Endometrial microvascular endothelial cells (primary cell): ENCODE results near the gene MYH7B. TPM values are rescaled to one million over a fixed set of nuclear protein-coding genes. Genes with fewer than 3 reads are reported as not detected.

Source experiments
- in situ Hi-C: cut with HindIII; loops from 2 replicates; pipeline ENCODE4 v1.10.0; 2017; ENCODE audit warnings: low sequenced_read_pairs, low pct_unique_long_range_greater_than_20kb; ENCODE audit errors: inconsistent ontology term
- total RNA-seq: library from RNA; depleted of rRNA; stranded (reverse); fragments of >200 nt; gene quantifications from one replicate; pipeline ENCODE4 v1.2.3, GENCODE V29; 2015; ENCODE audit errors: inconsistent ontology term

The MYH7B gene
- total RNA-seq, 1 donor from 2014 or later: not detected

DNA sequence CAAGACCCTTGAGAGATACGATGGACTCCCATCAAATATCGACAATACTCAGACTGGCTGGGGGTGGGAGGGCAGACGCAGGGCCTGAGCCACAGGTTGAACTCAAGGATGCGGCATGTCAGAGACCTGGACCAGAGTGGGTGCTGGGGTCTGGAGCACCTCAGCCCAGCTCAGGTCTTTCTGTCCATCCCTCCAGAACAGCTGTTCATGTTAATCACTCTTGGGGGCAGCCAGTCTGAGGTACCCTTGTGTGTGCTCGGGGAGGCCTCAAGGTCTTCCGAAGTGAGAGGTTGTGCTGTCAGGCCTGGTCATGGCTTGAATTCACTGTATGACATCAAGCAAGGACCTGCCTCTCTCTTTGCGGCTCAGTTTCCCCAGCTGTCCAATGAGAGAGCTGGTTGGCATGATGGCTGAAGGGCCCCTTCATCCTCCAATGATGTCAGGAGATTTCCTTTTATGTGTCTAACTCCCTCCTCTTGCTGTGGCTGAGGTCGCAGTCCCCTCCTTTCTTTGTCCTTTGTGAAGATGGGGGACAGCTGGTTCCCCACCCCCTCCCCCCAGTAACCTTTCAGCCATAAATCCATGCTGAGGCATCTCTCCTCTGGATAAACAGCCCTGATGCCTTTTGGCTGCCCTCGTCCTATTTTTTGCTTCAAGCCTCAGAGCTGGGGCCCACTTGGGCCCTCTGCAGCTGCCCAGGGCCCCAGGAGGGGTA lies 15.3 kb downstream of the MYH7B start:
- in situ Hi-C loops: no loop called here

- in situ Hi-C loops: no loop called here
Observed at GRCh38 chr20:34971561-34972235, 16.0 kb downstream of the MYH7B start.

- in situ Hi-C loops: no loop called here
Observed at GRCh38 chr20:34974246-34974645, 18.6 kb downstream of the MYH7B start.

DNA sequence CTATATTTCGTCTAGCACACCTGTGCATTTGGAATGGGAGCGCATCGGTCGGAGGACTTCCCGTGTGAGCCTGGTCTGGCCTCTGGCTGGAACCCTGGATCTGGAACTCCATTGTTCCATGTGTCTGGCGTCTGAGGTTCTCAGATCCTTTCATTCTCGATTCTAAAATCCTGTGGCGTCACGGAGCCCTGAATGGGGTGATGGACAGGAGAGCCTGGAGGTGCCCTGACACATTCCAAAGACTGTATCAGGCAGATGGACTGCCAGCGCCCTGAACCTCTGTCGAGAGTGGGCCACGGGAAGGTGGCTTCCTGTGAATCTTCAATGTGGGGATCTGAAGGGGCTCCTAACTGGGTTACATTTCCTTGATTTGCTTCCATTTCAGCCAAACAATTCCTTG lies 20.6 kb downstream of the MYH7B start:
- in situ Hi-C loops: no loop called here

- in situ Hi-C loops: no loop called here
Observed at GRCh38 chr20:34977365-34978091, 21.9 kb downstream of the MYH7B start.

DNA sequence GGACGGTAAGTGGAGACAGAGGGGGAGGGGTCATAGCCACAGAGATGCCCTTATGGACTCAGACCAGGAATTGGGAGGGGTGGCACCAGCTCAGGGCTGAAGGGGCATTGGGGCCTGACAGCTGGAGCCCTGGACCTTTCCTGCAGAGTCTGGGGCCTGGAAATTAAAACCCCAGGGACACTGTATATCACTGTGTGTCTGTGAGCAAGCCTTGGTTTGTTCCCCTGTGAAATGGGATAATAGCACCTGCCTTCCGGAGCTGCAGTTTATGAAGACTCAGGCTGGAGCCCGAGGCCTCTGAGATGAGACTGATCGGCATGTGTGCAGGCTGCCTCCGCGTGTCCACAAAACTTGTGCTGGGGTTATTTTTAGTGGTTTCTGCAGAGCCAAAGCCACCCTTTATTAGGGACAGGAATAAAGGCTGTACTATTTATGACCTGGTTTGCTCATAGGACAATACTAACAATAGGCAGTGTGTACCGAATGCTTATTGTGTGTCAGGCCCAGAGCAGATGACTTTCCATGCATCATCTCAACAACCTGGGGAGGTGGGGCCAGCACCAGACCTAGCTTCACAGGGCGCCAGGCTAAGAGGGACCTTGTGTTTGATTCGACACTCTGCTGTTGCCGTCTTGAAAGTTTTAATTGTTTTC lies 22.6 kb downstream of the MYH7B start:
- in situ Hi-C loops: no loop called here

- in situ Hi-C loops: no loop called here
Observed at GRCh38 chr20:34979366-34980153, 23.9 kb downstream of the MYH7B start.

GRCh38 chr20:34980543-34981233 lies 25.0 kb downstream of the MYH7B start:
- in situ Hi-C loops: no loop called here

DNA sequence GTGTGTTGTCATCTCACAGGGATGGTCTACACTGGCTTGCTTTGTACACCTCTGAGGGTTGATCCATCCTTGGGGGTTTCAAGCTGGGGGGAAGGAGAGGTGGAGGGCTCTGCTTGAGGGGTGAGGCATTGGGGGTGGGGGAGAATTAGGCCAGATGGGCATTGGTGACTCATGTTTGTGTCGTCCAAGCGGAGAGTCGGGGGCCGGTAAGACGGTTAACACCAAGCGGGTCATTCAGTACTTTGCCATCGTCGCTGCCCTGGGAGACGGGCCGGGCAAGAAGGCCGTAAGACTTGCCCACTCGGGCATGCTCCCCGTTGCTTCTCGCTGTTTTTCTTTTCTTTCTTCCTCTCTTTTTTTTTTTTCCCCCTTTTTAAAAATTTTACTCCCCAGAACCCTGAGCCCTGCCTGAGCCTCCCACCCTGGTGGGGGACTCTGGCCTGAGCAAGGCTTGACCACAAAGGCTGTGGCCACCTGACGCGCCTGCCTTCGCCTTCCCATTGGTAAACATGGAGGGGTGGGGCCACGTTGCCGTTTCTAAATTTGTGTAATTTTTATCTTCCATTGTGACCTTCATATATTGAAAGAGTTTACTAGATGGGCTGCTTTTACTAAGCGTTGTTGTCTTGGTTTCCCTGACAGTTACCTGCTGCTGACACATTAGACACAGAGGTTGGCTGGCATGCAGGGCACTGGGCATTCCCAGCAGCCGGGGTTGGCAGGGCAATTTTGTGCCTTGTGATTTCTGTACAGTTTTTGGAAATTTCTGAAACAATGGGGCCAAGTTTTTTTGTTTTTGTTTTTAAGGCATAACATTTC lies 26.8 kb downstream of the MYH7B start:
- in situ Hi-C loops: no loop called here

GRCh38 chr20:34983089-34983820 lies 27.6 kb downstream of the MYH7B start:
- in situ Hi-C loops: no loop called here

GRCh38 chr20:34983995-34984735 lies 28.5 kb downstream of the MYH7B start:
- in situ Hi-C loops: no loop called here

GRCh38 chr20:34984756-34985261 lies 29.1 kb downstream of the MYH7B start:
- in situ Hi-C loops: no loop called here

GRCh38 chr20:34985461-34986310 lies 30.0 kb downstream of the MYH7B start:
- in situ Hi-C loops: no loop called here

DNA sequence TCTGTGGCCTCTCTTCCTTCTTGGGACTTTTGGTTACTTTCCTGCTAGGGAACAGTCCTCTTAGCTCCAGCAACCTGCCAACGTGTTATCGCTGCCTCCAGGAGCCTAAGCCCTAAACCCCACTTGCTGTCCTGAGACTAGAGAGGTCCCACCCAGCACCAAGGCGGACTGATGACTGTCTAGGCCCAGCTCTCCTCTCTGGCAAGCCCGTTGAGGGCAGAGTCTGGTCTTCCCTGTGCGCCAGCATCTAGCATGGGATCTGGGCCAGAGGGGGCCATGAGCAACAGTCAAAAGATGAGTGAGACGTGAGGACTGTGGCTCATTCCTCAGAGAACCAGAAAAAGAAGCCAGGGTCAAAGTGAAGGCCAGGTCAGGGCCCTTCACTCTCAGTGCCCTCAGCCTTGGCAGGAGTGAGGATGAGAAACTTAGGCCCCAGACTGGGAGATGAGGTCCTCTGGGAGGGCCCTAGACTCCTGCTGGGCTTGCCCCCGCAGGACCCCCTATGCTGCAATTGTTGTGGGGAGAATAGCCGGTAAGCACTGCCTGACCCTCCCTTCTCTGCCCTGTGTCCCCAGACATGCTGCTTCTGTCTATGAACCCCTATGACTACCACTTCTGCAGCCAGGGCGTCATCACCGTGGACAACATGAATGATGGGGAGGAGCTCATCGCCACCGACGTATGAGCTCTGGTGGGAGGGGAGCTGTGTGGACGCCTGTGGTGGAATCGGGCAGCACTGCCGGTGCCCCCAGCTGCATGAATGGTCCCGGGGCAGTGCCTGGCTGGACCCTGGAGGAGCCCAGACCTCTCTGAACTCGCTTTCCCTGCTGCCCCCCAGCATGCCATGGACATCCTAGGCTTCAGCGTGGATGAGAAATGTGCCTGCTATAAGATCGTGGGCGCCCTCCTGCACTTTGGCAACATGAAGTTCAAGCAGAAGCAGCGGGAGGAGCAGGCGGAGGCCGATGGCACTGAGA lies 30.9 kb downstream of the MYH7B start:
- in situ Hi-C loops: no loop called here
